ENCODE results near the gene SH2B3. TPM values are rescaled to one million over a fixed set of nuclear protein-coding genes. Genes with fewer than 3 reads are reported as not detected.
A peak's percentile ranks its signal among the peaks of the same experiment; 100 is the strongest.

SH2B3 gene
- total and polyA plus RNA-seq, 2 donors from 2014 or later = 7.3 to 35.0 TPM

DNA sequence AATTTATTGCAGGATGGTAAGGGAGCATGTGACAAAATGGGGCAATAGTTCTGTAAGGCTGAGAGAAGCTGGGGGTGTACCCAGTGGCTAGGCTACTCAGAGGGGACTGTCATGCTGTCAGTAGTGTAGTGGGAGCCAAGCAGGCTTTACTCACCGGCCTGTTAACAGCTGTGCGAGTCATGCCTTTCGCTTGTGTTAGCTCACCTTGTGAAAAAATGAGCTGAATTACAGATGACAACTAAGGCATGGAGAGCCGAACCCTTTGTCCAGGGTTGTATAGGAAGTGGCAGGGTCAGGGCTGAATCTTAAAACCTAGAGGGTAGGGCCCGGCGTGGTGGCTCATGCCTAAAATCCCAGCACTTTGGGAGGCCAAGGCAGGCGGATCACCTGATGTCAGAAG lies 37.9 kb downstream of the SH2B3 start:
- FAIRE-seq (no peak), DNase-seq (peak in 1 of 5 donors; percentile 20)
- no peak overlapping the region for H3K9ac ChIP-seq (ENCODE audit: low read length in 3 of 3)
- H3K27ac ChIP-seq (ENCODE audit: low read depth in 2 of 2, low read length in 2 of 2) = no peak overlapping the region
- TF ChIP-seq, protein P1, sequence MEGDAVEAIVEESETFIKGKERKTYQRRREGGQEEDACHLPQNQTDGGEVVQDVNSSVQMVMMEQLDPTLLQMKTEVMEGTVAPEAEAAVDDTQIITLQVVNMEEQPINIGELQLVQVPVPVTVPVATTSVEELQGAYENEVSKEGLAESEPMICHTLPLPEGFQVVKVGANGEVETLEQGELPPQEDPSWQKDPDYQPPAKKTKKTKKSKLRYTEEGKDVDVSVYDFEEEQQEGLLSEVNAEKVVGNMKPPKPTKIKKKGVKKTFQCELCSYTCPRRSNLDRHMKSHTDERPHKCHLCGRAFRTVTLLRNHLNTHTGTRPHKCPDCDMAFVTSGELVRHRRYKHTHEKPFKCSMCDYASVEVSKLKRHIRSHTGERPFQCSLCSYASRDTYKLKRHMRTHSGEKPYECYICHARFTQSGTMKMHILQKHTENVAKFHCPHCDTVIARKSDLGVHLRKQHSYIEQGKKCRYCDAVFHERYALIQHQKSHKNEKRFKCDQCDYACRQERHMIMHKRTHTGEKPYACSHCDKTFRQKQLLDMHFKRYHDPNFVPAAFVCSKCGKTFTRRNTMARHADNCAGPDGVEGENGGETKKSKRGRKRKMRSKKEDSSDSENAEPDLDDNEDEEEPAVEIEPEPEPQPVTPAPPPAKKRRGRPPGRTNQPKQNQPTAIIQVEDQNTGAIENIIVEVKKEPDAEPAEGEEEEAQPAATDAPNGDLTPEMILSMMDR (IDR thresholded peaks at IDR 0.05; ENCODE audit: borderline replicate concordance, extremely low read depth, insufficient read depth) = no peak
- peaks cover 2 to 15% (median 5%) of the 10 kb centered on the region in 3 donors for H3K36me3 ChIP-seq (ENCODE audit: control insufficient read depth in 2 of 3, insufficient read depth in 3 of 3, low read length in 3 of 3)
- H3K4me1 ChIP-seq (ENCODE audit: control insufficient read depth in 2 of 3, insufficient read depth in 2 of 3, low read depth in 1 of 3, low read length in 3 of 3) = peaks cover 0 to 53% (median 31%) of the 10 kb centered on the region in 3 donors
- no peak overlapping the region for H3K4me3 ChIP-seq (ENCODE audit: low read length in 3 of 3)
- intact Hi-C loops (cut with DNase I) = no loop called here
- no peaks in the 10 kb centered on the region for H3K27me3 ChIP-seq (ENCODE audit: control insufficient read depth, insufficient read depth, low read length)
- H3K9me3 ChIP-seq (ENCODE audit: control insufficient read depth in 2 of 3, insufficient read depth in 1 of 3, low read length in 3 of 3) = no peaks in the 10 kb centered on the region

DNA sequence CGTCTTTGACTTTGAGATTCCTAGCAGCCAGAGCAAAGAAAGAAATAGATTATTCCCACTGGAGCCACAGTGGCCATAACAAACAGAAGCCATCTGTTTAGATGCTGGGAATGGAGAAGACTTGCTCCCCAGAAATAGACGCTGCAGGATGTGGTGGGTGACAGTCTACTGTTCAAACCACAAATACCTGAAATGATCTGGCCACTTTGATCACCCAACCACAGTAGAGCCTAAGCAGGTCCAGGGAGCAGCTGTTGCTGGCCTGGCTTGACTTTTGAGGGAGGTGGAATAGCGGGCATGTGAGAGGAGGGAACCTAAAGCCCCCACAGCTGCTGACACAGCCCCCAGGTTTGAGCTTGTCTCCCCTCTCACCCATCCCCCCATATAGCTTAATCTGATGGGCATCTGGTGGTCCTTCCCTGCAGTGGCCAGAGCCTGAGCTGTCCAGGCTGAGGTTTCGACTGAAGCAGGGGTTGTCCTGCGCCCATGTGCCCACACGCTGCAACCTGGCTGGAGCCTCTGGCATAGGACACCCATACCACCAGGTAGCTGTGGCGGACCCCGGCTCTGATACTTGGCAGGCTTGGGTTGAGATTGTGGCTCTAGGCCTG lies 38.7 kb downstream of the SH2B3 start:
- H3K27me3 ChIP-seq (ENCODE audit: control insufficient read depth, insufficient read depth, low read length) = no peaks in the 10 kb centered on the region
- H3K9me3 ChIP-seq (ENCODE audit: control insufficient read depth in 2 of 3, insufficient read depth in 1 of 3, low read length in 3 of 3) = no peaks in the 10 kb centered on the region
- peak overlapping the region; percentile 80 to 81 for H3K27ac ChIP-seq (ENCODE audit: low read depth in 2 of 2, low read length in 2 of 2)
- peaks cover 4 to 17% (median 10%) of the 10 kb centered on the region in 3 donors for H3K36me3 ChIP-seq (ENCODE audit: control insufficient read depth in 2 of 3, insufficient read depth in 3 of 3, low read length in 3 of 3)
- DNase-seq (no peak), FAIRE-seq (no peak)
- TF ChIP-seq, protein P1 (IDR thresholded peaks at IDR 0.05; ENCODE audit: borderline replicate concordance, extremely low read depth, insufficient read depth) = no peak
- no peak overlapping the region for H3K4me3 ChIP-seq (ENCODE audit: low read length in 3 of 3)
- intact Hi-C loops (cut with DNase I) = no loop called here
- peaks cover 0 to 54% (median 37%) of the 10 kb centered on the region in 3 donors for H3K4me1 ChIP-seq (ENCODE audit: control insufficient read depth in 2 of 3, insufficient read depth in 2 of 3, low read depth in 1 of 3, low read length in 3 of 3)
- H3K9ac ChIP-seq (ENCODE audit: low read length in 3 of 3) = peak overlapping the region in 1 of 3 donors; percentile 63

DNA sequence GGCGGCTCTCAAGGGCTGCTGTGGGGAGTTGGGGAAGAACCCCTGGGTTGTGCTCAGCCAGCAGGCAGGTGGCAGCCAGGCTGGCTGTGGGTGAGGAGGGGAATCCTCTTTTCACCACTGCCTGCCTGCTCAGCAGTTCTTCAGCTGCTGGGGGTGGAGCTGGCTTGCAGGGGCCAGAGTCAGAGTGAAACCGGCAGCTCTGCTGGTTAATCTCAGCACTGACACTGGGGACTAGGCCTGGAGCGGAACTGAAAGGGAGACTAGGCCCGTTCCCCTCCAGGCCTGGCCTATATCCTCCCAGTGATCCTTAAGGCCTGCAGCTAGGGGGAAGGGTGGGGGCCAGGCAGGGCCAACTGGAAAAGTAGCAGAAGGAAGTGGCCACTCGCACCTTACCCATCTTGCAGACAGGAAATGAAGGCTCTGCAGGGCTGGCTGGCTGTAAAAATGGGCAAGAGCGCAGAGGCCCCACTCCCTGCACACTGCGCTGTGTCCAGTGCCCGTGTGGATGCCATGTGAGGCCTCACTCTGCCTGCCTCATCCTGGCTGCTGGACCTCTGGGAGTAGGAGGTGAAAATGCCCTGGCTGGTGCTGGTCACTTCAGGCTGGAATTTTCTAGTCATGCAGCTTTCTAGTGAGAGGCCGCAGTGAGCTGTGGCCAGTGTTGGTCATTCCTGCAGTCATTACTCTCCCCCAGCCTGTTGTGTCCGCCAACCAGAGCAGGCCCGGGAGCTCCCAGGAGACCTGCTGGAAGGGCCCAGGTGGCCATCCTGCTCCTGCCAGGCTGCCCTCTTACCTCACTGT lies 39.4 kb downstream of the SH2B3 start:
- Histone ChIP-seq H3K36me3 (ENCODE audit: control insufficient read depth in 2 of 3, insufficient read depth in 3 of 3, low read length in 3 of 3) (peaks cover 4 to 19% (median 11%) of the 10 kb centered on the region in 3 donors), H3K9ac (ENCODE audit: low read length in 3 of 3) (peak overlapping the region in 1 of 3 donors; percentile 63), H3K4me3 (ENCODE audit: low read length in 3 of 3) (no peak overlapping the region), H3K27ac (ENCODE audit: low read depth in 2 of 2, low read length in 2 of 2) (peak overlapping the region; percentile 80 to 81), H3K27me3 (ENCODE audit: control insufficient read depth, insufficient read depth, low read length) (no peaks in the 10 kb centered on the region), H3K9me3 (ENCODE audit: control insufficient read depth in 2 of 3, insufficient read depth in 1 of 3, low read length in 3 of 3) (no peaks in the 10 kb centered on the region), H3K4me1 (ENCODE audit: control insufficient read depth in 2 of 3, insufficient read depth in 2 of 3, low read depth in 1 of 3, low read length in 3 of 3) (peaks cover 0 to 50% (median 38%) of the 10 kb centered on the region in 3 donors)
- intact Hi-C loops (cut with DNase I) = no loop called here
- DNase-seq (peak in 2 of 5 donors; percentile 51 to 84), FAIRE-seq (no peak)
- TF ChIP-seq, protein P1 (IDR thresholded peaks at IDR 0.05; ENCODE audit: borderline replicate concordance, extremely low read depth, insufficient read depth) = peak; percentile 1
